ENCODE results near the gene RAMACL.
"Not testable (repeated sequence)": the region's sequence is repeated elsewhere in the genome, so short reads cannot be mapped to it uniquely, and the experiment has no call there.

The RAMACL gene

DNA sequence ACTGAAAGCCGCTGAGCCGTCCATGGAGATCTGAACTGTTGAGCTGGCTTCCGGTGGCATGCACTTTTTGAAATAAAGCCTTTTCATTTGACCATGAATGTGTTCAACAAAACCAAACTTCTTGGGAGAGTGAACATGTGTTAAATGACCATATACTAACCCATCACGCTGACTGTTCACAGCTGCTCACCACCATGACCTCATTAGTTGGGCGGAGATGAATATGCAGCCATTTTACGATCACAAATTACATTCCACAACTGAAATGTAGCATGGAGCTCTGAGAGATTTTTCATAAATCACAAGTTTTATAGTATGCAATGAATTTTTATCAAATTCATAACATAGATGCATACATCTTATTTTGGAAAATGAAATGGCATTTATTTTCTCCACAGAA is 4.2 kb downstream of the RAMACL start:
- Histone ChIP-seq H3K27ac (ENCODE audit: insufficient read depth in 1 of 2, low read depth in 1 of 2, low read length in 2 of 2, poor library complexity in 1 of 2, severe bottlenecking in 2 of 2) (no peak overlapping the region), H3K4me1 (ENCODE audit: control extremely low read depth in 1 of 4, control insufficient read depth in 4 of 4, insufficient read depth in 4 of 4, low read length in 3 of 4) (peaks cover 0 to 21% (median 14%) of the 10 kb centered on the region in 4 experiments), H3K36me3 (ENCODE audit: control insufficient read depth in 4 of 4, insufficient read depth in 4 of 4, low read length in 3 of 4) (no peaks in the 10 kb centered on the region), H3K4me3 (ENCODE audit: control insufficient read depth in 1 of 7, extremely low read depth in 1 of 7, insufficient read depth in 4 of 7, low read depth in 2 of 7, low read length in 6 of 7) (no peak overlapping the region), H3K27me3 (replicated peaks in 2 of 5; ENCODE audit: control insufficient read depth in 4 of 5, insufficient read depth in 5 of 5, low read length in 4 of 5) (no peaks in the 10 kb centered on the region), H3K9me3 (ENCODE audit: control extremely low read depth in 1 of 5, control insufficient read depth in 4 of 5, insufficient read depth in 2 of 5, low read depth in 1 of 5, low read length in 4 of 5) (no peaks in the 10 kb centered on the region)
- CTCF ChIA-PET, result interaction anchor here (1.2 to 1.4 kb wide), 2 partner anchors 10 to 18 kb away, joined by 3 to 5 read pairs; no protein-coding TSS in a partner anchor
- POLR2A ChIA-PET, result no interaction called here
- WGBS (ENCODE audit: insufficient coverage), result 100% methylated on average over 1 of the region's 6 CpGs
- DNase-seq, result no peak

- H3K4me3 ChIP-seq (ENCODE audit: control insufficient read depth in 1 of 7, extremely low read depth in 1 of 7, insufficient read depth in 4 of 7, low read depth in 2 of 7, low read length in 6 of 7); DNase-seq; H3K36me3 ChIP-seq (ENCODE audit: control insufficient read depth in 4 of 4, insufficient read depth in 4 of 4, low read length in 3 of 4); H3K9me3 ChIP-seq (ENCODE audit: control extremely low read depth in 1 of 5, control insufficient read depth in 4 of 5, insufficient read depth in 2 of 5, low read depth in 1 of 5, low read length in 4 of 5); H3K27me3 ChIP-seq (replicated peaks in 2 of 5; ENCODE audit: control insufficient read depth in 4 of 5, insufficient read depth in 5 of 5, low read length in 4 of 5); H3K27ac ChIP-seq (ENCODE audit: insufficient read depth in 1 of 2, low read depth in 1 of 2, low read length in 2 of 2, poor library complexity in 1 of 2, severe bottlenecking in 2 of 2); CTCF ChIA-PET; POLR2A ChIA-PET: not testable (repeated sequence)
- peaks cover 0 to 16% (median 10%) of the 10 kb centered on the region in 4 experiments for H3K4me1 ChIP-seq (ENCODE audit: control extremely low read depth in 1 of 4, control insufficient read depth in 4 of 4, insufficient read depth in 4 of 4, low read length in 3 of 4)
- 96% methylated on average over 8 of the region's 8 CpGs for WGBS (ENCODE audit: insufficient coverage)
These were observed 4.7 kb downstream of the RAMACL start for GRCh38 chr6:166581801-166582200.

GRCh38 chr6:166581091-166581511 is 5.4 kb downstream of the RAMACL start:
- CTCF ChIA-PET, result no interaction called here
- 94% methylated on average over 11 of the region's 11 CpGs for WGBS (ENCODE audit: insufficient coverage)

GRCh38 chr6:166580076-166581050 is 6.1 kb downstream of the RAMACL start:
- H3K4me3 ChIP-seq (ENCODE audit: control insufficient read depth in 1 of 7, extremely low read depth in 1 of 7, insufficient read depth in 4 of 7, low read depth in 2 of 7, low read length in 6 of 7), result no peak overlapping the region
- ChIA-PET POLR2A (interaction anchor here (0.6 kb wide), 1 partner anchor 38 kb away, joined by 3 read pairs; no protein-coding TSS in a partner anchor), CTCF (no interaction called here)
- peaks cover 0 to 14% (median 9%) of the 10 kb centered on the region in 4 experiments for H3K4me1 ChIP-seq (ENCODE audit: control extremely low read depth in 1 of 4, control insufficient read depth in 4 of 4, insufficient read depth in 4 of 4, low read length in 3 of 4)
- H3K9me3 ChIP-seq (ENCODE audit: control extremely low read depth in 1 of 5, control insufficient read depth in 4 of 5, insufficient read depth in 2 of 5, low read depth in 1 of 5, low read length in 4 of 5), result peaks cover 0 to 10% (median 0%) of the 10 kb centered on the region in 5 experiments
- WGBS (ENCODE audit: insufficient coverage), result 92% methylated on average over 14 of the region's 17 CpGs
- no peaks in the 10 kb centered on the region for H3K27me3 ChIP-seq (replicated peaks in 2 of 5; ENCODE audit: control insufficient read depth in 4 of 5, insufficient read depth in 5 of 5, low read length in 4 of 5)
- H3K36me3 ChIP-seq (ENCODE audit: control insufficient read depth in 4 of 4, insufficient read depth in 4 of 4, low read length in 3 of 4), result no peaks in the 10 kb centered on the region
- no peak overlapping the region for H3K27ac ChIP-seq (ENCODE audit: insufficient read depth in 1 of 2, low read depth in 1 of 2, low read length in 2 of 2, poor library complexity in 1 of 2, severe bottlenecking in 2 of 2)
- no peak for DNase-seq

More at GRCh38 chr6:166581091-166581511, 5.4 kb downstream of the RAMACL start:
- peaks cover 0 to 7% (median 0%) of the 10 kb centered on the region in 5 experiments for H3K9me3 ChIP-seq (ENCODE audit: control extremely low read depth in 1 of 5, control insufficient read depth in 4 of 5, insufficient read depth in 2 of 5, low read depth in 1 of 5, low read length in 4 of 5)
- no peaks in the 10 kb centered on the region for H3K27me3 ChIP-seq (replicated peaks in 2 of 5; ENCODE audit: control insufficient read depth in 4 of 5, insufficient read depth in 5 of 5, low read length in 4 of 5)
- H3K4me1 ChIP-seq (ENCODE audit: control extremely low read depth in 1 of 4, control insufficient read depth in 4 of 4, insufficient read depth in 4 of 4, low read length in 3 of 4), result peaks cover 0 to 14% (median 9%) of the 10 kb centered on the region in 4 experiments
- H3K4me3 ChIP-seq (ENCODE audit: control insufficient read depth in 1 of 7, extremely low read depth in 1 of 7, insufficient read depth in 4 of 7, low read depth in 2 of 7, low read length in 6 of 7), result no peak overlapping the region
- no peak for DNase-seq
- no peaks in the 10 kb centered on the region for H3K36me3 ChIP-seq (ENCODE audit: control insufficient read depth in 4 of 4, insufficient read depth in 4 of 4, low read length in 3 of 4)
- POLR2A ChIA-PET, result no interaction called here
- no peak overlapping the region for H3K27ac ChIP-seq (ENCODE audit: insufficient read depth in 1 of 2, low read depth in 1 of 2, low read length in 2 of 2, poor library complexity in 1 of 2, severe bottlenecking in 2 of 2)

- H3K27me3 ChIP-seq (replicated peaks in 2 of 5; ENCODE audit: control insufficient read depth in 4 of 5, insufficient read depth in 5 of 5, low read length in 4 of 5), result no peaks in the 10 kb centered on the region
- POLR2A ChIA-PET, result interaction anchor here (0.6 kb wide), 1 partner anchor 37 kb away, joined by 3 read pairs; no protein-coding TSS in a partner anchor
- peaks cover 0 to 14% (median 9%) of the 10 kb centered on the region in 4 experiments for H3K4me1 ChIP-seq (ENCODE audit: control extremely low read depth in 1 of 4, control insufficient read depth in 4 of 4, insufficient read depth in 4 of 4, low read length in 3 of 4)
- no peak for DNase-seq
- no peak overlapping the region for H3K4me3 ChIP-seq (ENCODE audit: control insufficient read depth in 1 of 7, extremely low read depth in 1 of 7, insufficient read depth in 4 of 7, low read depth in 2 of 7, low read length in 6 of 7)
- H3K27ac ChIP-seq (ENCODE audit: insufficient read depth in 1 of 2, low read depth in 1 of 2, low read length in 2 of 2, poor library complexity in 1 of 2, severe bottlenecking in 2 of 2), result no peak overlapping the region
- 100% methylated on average over 5 of the region's 9 CpGs for WGBS (ENCODE audit: insufficient coverage)
- peaks cover 0 to 10% (median 0%) of the 10 kb centered on the region in 5 experiments for H3K9me3 ChIP-seq (ENCODE audit: control extremely low read depth in 1 of 5, control insufficient read depth in 4 of 5, insufficient read depth in 2 of 5, low read depth in 1 of 5, low read length in 4 of 5)
- CTCF ChIA-PET, result no interaction called here
- no peaks in the 10 kb centered on the region for H3K36me3 ChIP-seq (ENCODE audit: control insufficient read depth in 4 of 4, insufficient read depth in 4 of 4, low read length in 3 of 4)
These were observed 7.1 kb downstream of the RAMACL start for GRCh38 chr6:166579237-166579850.

DNA sequence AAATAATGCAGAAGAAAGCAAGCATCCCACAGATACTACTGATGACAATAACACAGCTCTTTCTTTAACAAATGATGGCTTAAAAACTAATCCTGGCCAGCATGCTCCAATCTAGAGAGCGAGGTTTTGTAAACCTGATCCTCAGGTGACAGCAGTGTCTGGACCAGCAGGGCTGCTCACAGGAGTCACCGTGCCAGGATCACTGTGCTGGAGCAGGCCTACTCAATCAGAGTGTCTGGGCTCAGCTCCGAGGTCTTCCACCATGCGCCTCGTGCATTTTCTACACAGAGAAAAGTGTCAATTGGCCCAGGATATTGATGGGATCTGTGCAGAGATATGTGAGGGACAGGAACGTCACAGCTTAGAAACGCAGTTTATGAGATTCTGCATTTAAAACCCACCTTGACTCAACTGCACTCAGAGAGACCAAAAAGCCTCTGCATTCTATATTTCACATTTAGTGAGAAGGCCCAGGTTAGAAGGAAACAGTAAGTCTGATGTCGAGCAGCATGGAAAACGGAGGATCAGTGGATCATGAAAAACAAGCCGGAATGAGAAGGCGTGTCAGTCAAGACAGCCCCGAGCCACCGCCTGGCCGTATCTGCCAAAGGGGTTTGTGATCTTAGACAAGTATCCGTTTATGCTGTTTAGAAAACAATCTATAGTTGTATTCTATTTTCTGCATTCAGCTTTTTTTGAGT is 7.8 kb downstream of the RAMACL start:
- WGBS (ENCODE audit: insufficient coverage), result 98% methylated on average over 10 of the region's 15 CpGs
- POLR2A ChIA-PET, result interaction anchor here (0.6 kb wide), 1 partner anchor 66 kb away, joined by 3 read pairs; no protein-coding TSS in a partner anchor
- no peak overlapping the region for H3K4me3 ChIP-seq (ENCODE audit: control insufficient read depth in 1 of 7, extremely low read depth in 1 of 7, insufficient read depth in 4 of 7, low read depth in 2 of 7, low read length in 6 of 7)
- peaks cover 0 to 7% (median 3%) of the 10 kb centered on the region in 4 experiments for H3K4me1 ChIP-seq (ENCODE audit: control extremely low read depth in 1 of 4, control insufficient read depth in 4 of 4, insufficient read depth in 4 of 4, low read length in 3 of 4)
- DNase-seq, result no peak
- H3K36me3 ChIP-seq (ENCODE audit: control insufficient read depth in 4 of 4, insufficient read depth in 4 of 4, low read length in 3 of 4), result no peaks in the 10 kb centered on the region
- peaks cover 0 to 10% (median 0%) of the 10 kb centered on the region in 5 experiments for H3K9me3 ChIP-seq (ENCODE audit: control extremely low read depth in 1 of 5, control insufficient read depth in 4 of 5, insufficient read depth in 2 of 5, low read depth in 1 of 5, low read length in 4 of 5)
- H3K27ac ChIP-seq (ENCODE audit: insufficient read depth in 1 of 2, low read depth in 1 of 2, low read length in 2 of 2, poor library complexity in 1 of 2, severe bottlenecking in 2 of 2), result no peak overlapping the region
- no peaks in the 10 kb centered on the region for H3K27me3 ChIP-seq (replicated peaks in 2 of 5; ENCODE audit: control insufficient read depth in 4 of 5, insufficient read depth in 5 of 5, low read length in 4 of 5)
- CTCF ChIA-PET, result no interaction called here

All from common myeloid progenitor, CD34-positive (primary cell).